ENCODE data around the gene PPA1. TPM values are rescaled to one million over a fixed set of nuclear protein-coding genes. Genes with fewer than 3 reads are reported as not detected.

Gene PPA1
- total RNA-seq, 6 experiments from 2014 or later = 105 to 132 (median 121) TPM

DNA sequence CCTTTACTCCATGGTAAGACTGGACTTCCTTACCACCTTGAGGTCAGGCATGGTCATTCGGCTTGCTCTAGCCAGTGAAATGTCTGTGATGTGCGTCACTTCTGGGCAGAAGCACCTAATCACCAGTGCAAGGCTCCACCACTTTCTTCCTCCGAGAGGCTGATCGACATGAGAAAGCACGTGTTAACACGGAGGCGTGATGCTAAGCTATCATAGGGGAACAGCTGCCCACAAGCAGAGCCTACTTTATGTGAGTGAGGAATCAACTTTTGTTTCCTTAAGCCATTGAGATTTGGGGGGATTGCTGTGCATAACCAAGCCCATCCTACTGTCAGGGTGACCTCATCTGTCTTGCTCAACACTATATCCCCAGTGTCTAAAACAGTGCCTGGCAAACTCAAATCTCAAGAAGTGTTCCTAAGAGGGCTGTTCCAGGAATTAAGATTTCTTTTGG is 39.8 kb downstream of the PPA1 start:
- Mint-ChIP-seq H3K36me3 (ENCODE audit: low read depth) (peaks cover 13% of the 10 kb centered on the region), H3K27me3 (ENCODE audit: insufficient read depth) (peaks cover 1% of the 10 kb centered on the region; the same call in 1 of the 2 replicates), H3K4me1 (ENCODE audit: low read depth) (peaks cover 57% of the 10 kb centered on the region), H3K4me3 (no peak overlapping the region), H3K9me3 (no peaks in the 10 kb centered on the region), H3K27ac (peak overlapping the region; percentile 90; the same call in 1 of the 2 replicates)
- DNase-seq = no peak
- TF ChIP-seq CTCF (IDR thresholded peaks at IDR 0.05) = no peak

DNA sequence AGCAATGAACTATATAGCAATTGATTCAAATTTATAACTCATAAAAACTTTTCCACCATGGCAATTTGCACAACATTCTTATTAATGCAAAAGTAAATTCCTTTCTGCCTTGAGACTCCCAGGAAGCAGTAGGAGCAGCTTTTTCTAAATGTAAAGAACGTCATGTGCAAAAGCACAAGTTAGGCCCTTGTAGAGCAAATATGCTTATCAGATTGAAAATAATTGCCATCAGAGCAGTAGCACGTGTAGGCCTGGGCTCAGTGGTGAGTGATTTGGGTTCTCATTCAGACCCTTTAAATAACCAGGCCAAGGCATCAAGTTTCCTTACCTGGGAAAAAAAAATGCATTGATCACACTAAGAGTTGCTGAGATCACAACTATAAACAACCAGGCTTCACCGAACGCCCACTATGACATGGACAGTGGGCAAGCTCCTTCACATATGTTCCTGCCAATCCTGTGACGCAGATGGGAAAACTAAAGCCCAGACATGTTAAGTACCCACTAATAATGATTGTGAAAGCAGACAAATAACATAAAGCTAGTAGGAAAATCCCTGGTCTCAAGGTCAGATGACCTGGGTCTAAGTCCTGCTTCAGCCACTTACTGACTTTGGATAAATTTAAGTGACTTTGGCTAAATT is 40.8 kb downstream of the PPA1 start:
- Mint-ChIP-seq H3K36me3 (ENCODE audit: low read depth) (peaks cover 5% of the 10 kb centered on the region; the same call in 1 of the 2 replicates), H3K4me3 (peak overlapping the region; percentile 78), H3K27ac (peak overlapping the region; percentile 90), H3K9me3 (no peaks in the 10 kb centered on the region), H3K27me3 (ENCODE audit: insufficient read depth) (peaks cover 1% of the 10 kb centered on the region; the same call in 1 of the 2 replicates), H3K4me1 (ENCODE audit: low read depth) (peaks cover 57% of the 10 kb centered on the region)
- DNase-seq = no peak
- no peak for TF ChIP-seq CTCF (IDR thresholded peaks at IDR 0.05)

DNA sequence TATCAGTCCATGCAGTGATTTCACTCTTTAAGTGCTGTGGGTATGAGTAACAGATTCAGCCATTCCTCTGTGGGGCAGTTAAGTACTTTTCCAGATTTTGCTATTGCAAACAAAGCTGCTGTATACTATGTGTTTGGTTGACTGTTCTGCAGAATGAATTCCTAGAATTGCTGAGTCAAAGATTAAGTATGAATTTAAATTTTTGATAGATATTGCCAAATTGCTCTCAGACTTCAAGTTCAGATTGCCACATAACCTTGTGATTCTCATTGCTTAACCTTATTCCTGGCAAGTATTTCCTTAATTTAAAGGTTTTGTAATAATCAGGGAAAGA is 41.3 kb downstream of the PPA1 start:
- Mint-ChIP-seq H3K9me3 (no peaks in the 10 kb centered on the region), H3K27me3 (ENCODE audit: insufficient read depth) (peaks cover 1% of the 10 kb centered on the region; the same call in 1 of the 2 replicates), H3K36me3 (ENCODE audit: low read depth) (peaks cover 5% of the 10 kb centered on the region; the same call in 1 of the 2 replicates), H3K4me1 (ENCODE audit: low read depth) (peaks cover 57% of the 10 kb centered on the region), H3K27ac (peak overlapping the region; percentile 90), H3K4me3 (peak overlapping the region; percentile 78)
- DNase-seq = peak; percentile 94
- TF ChIP-seq CTCF (IDR thresholded peaks at IDR 0.05) = no peak

DNA sequence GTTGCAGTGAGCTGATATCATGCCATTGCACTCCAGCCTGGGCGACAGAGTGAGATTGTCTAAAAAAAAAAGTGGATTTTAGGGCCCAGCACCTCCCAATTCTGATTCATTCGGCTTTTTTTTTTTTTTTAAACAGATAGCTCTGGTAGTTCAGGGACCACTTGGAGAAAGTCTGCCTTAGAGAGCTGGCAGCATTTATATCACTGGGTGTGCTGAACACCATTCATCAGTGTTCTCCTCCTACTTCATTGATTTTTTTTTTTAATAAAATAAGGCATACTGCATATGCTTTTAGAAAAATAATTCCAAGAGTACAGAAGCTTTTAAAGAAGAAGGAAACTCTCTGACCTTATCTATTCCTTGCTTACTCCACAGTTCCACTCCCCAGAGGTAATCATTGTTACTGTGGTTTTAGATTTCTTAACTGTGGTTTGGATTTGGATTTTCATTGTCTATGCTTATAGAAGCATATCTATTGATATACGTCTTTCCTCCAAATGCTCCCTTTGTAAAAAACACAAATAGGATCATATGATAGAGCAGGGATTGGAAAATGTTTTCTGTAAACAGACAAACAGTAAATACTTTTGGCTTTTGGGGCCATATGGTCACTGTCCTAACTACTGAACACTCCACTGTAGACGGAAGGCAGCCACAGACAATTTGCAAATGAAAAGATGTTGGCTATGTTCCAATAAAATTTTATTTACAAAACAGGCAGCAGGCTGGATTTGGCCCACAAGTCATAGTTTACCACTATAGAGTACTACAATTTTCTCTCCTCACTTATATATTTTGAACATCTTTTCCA is 41.9 kb downstream of the PPA1 start:
- DNase-seq = no peak
- Mint-ChIP-seq H3K9me3 (no peaks in the 10 kb centered on the region), H3K4me1 (ENCODE audit: low read depth) (peaks cover 60% of the 10 kb centered on the region), H3K4me3 (peak overlapping the region; percentile 78), H3K27me3 (ENCODE audit: insufficient read depth) (peaks cover 1% of the 10 kb centered on the region; the same call in 1 of the 2 replicates), H3K27ac (peak overlapping the region; percentile 90), H3K36me3 (ENCODE audit: low read depth) (peaks cover 5% of the 10 kb centered on the region; the same call in 1 of the 2 replicates)
- no peak for TF ChIP-seq CTCF (IDR thresholded peaks at IDR 0.05)

GRCh38 chr10:70190581-70190980 is 42.6 kb downstream of the PPA1 start:
- peak overlapping the region; percentile 88 for H3K27ac Mint-ChIP-seq
- no peak for TF ChIP-seq CTCF (IDR thresholded peaks at IDR 0.05)
- DNase-seq = peak; percentile 33

More at GRCh38 chr10:70190581-70190980, 42.6 kb downstream of the PPA1 start:
- Mint-ChIP-seq H3K9me3 (no peaks in the 10 kb centered on the region), H3K4me1 (ENCODE audit: low read depth) (peaks cover 63% of the 10 kb centered on the region), H3K4me3 (peak overlapping the region; percentile 78), H3K27me3 (ENCODE audit: insufficient read depth) (peaks cover 5% of the 10 kb centered on the region), H3K36me3 (ENCODE audit: low read depth) (peaks cover 5% of the 10 kb centered on the region; the same call in 1 of the 2 replicates)

Data from HFFc6 (cell line).